ENCODE measurements around the gene KCNQ1OT1. TPM values are rescaled to one million over a fixed set of nuclear protein-coding genes. Genes with fewer than 3 reads are reported as not detected.

Gene KCNQ1OT1
- total RNA-seq, 1 donor from 2014 or later, result 2.2 TPM

DNA sequence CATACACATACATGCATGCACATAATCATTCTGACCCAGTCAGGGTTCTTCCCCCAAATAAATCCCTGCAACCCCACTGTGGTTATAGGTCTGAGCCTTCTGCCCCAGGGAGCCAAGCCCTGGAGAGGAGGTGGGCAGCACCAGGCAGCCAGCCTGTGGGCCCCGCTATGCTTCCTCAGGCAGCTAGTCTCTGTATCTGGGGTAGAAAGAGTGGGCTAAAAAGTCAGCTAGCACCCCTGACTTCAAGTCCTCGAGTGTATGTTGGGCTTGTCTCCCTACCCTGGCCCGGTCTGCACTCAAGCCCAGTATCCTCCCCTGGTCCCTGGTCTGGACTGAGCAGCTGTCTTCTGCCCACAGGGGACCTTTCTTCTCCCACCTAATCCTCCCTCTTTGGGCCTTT, 28.0 kb downstream of the KCNQ1OT1 start:
- DNase-seq (ENCODE audit: extremely low read depth, low read depth, low spot score), result no peak

GRCh38 chr11:2670541-2671100, 29.2 kb downstream of the KCNQ1OT1 start:
- DNase-seq (ENCODE audit: extremely low read depth, low read depth, low spot score), result no peak

DNA sequence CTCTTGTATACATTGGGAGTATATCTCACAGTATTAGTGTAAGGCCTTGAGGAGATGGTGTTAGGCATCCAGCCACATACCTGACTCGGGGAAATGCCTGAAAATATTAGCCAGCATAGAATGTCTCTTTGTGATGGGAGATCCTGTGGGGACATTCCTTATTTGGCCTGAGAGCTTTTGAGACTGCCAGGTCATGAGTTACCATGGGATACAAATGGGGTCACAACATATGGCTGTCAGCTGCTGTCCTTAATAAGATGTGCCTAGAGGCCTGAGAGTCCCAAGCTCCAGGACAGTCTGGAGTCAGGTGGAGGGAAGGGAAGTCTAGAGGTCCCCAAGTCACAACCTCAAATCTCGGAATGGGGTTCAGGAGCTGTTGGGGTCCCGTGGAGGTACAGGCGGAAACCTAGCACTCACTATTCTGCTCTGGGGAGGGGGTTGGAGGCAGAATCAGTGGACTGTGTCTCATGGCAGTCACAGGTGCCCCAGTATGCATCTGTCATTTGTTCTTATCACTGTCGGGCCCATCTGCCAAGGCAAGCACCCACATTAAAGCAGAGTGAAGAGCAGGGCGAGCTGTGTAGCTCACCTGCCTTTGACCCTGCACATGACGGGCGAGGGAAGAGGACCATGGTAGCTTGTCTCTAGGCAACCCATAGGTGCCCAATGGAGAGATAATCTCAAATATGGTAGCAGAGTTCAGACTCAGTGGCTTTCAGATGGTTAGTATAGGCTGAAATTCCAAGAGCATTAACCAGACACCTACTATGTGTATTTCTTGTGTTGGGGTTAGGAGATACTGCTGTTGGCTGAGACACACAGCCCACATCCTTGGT, 29.9 kb downstream of the KCNQ1OT1 start:
- DNase-seq (ENCODE audit: extremely low read depth, low read depth, low spot score), result no peak

DNA sequence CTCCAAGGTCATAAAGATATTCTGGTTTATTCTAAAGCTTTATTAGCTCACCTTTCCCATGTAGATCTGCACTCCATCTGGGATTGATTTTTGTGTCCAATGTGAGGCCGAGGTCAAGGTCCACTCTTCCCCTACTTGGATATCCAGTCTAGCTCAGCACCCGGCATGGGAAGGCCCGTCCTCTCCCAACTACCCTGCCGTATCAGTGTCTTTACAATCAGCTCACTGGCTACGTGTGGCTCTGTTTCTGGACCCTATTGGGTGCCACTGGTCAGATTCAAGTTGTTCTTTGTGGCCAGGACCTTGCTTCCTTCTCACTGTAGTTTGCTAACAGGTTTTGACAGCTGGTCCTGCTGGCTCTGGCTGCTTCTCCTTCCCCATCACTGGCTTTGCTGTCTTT, 30.9 kb downstream of the KCNQ1OT1 start:
- DNase-seq (ENCODE audit: extremely low read depth, low read depth, low spot score), result no peak

- no peak for DNase-seq (ENCODE audit: extremely low read depth, low read depth, low spot score)
Measured at GRCh38 chr11:2667940-2668339, 31.9 kb downstream of the KCNQ1OT1 start.

DNA sequence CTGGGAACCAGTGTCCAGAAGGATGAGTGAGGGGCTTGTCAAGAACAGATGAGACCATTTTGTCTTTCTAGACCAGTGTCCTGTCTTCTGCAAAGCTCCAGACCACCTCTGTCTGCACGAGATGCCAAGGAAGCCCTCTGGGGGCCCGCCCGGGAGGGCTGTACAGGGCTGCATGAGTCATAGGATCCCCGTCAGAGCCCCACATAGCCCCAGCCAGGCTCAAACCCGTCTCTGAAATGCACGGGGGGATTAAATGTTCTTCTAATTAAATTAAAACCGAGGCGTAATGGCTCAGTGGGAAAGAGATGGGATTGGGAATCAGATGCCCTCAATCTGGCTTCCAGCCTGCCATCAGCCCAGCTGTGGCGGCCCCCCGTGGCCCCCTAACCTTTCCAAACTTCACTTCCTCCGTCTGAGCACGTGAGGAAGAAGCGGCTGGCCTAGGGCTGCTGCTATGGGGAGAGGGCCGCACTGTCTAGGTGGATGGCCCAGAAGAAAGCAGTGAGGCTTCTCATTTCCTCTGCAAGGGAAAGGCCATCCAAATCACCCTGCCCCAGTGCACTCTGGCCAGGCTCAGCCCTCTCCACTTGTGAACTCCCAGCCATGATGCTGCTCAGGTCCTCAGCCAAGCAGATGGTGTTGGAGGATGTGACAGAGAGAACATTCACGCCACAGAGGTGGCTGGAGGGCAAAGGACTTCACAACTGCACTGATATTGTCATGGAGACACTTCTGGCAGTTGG, 32.8 kb downstream of the KCNQ1OT1 start:
- no peak for DNase-seq (ENCODE audit: extremely low read depth, low read depth, low spot score)

DNA sequence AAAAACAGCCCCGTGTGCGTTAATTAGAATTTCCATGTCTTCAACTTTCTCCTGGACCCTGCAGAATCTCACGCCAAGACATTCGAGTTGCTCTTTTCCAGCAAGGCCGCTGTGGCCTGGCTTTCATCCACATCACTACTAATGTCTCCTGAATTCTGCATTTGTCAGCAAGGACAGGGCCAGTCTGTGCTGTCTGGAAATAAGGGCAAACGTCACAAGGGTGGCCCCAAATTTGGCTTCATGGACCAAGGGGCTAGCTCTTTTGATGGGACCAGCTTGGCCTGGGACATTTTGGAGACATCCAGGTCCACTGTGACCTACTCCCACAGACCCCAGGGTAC, 33.4 kb downstream of the KCNQ1OT1 start:
- no peak for DNase-seq (ENCODE audit: extremely low read depth, low read depth, low spot score)

GRCh38 chr11:2665526-2666400, 34.0 kb downstream of the KCNQ1OT1 start:
- DNase-seq (ENCODE audit: extremely low read depth, low read depth, low spot score), result no peak

GRCh38 chr11:2664791-2665525, 34.8 kb downstream of the KCNQ1OT1 start:
- no peak for DNase-seq (ENCODE audit: extremely low read depth, low read depth, low spot score)

- DNase-seq (ENCODE audit: extremely low read depth, low read depth, low spot score), result no peak
Measured at GRCh38 chr11:2664376-2664775, 35.4 kb downstream of the KCNQ1OT1 start.

GRCh38 chr11:2663915-2664314, 35.9 kb downstream of the KCNQ1OT1 start:
- DNase-seq (ENCODE audit: extremely low read depth, low read depth, low spot score), result no peak

- DNase-seq (ENCODE audit: extremely low read depth, low read depth, low spot score), result no peak
Measured at GRCh38 chr11:2663506-2663905, 36.3 kb downstream of the KCNQ1OT1 start.

- DNase-seq (ENCODE audit: extremely low read depth, low read depth, low spot score), result no peak
Measured at GRCh38 chr11:2662430-2663299, 37.1 kb downstream of the KCNQ1OT1 start.

DNA sequence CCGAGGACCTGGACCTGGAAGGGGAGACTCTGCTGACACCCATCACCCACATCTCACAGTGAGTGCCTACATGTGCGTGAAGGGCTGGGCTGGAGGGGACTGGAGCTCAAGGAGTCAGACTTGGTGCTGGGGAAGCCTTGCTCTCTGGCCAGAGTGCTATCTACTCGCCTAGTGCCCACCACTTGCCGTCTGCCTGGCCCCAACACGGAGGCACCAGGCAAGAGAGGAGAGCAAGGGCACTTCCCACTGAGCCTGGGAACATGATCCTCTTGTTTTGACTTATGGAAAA, 37.8 kb downstream of the KCNQ1OT1 start:
- DNase-seq (ENCODE audit: extremely low read depth, low read depth, low spot score), result no peak

DNA sequence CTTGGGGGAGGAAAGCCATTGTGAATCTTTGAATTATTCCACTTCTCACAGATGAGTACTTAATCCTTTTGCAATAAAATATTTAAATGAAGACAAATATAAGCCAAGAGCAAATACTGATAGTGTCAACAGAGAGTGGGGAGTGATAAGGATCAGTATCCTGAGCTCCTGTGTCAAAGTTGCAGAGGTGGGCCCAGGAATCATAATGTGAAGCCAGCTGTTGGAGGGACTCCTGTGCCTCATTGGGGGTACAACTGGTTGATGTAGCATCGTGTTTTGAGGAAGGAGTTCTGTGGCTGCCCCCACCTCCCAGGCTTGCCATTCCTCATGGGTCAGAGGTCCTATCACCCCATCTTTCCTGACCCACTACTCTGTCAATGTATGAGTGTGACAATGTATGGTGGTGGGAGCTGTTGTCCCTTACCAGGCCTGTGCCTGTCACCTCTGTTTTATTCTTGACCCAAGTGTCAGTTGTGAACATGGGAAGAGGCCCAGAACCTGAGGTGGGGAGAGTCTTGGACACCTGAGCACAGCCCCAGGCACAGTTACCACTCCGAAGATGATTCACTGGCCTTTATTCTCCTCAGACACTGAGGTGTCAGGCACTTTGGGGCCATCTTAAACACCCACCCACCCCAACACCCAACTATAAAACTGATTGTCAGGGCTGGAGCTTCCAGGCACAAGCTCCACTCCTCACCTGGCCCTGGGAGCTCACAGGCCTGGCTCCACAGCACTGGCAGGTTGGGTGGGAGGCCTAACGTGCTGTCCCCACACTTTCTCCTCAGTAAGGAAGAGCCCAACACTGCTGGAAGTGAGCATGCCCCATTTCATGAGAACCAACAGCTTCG, 38.4 kb downstream of the KCNQ1OT1 start:
- DNase-seq (ENCODE audit: extremely low read depth, low read depth, low spot score), result no peak

- no peak for DNase-seq (ENCODE audit: extremely low read depth, low read depth, low spot score)
Measured at GRCh38 chr11:2660357-2660939, 39.3 kb downstream of the KCNQ1OT1 start.

DNA sequence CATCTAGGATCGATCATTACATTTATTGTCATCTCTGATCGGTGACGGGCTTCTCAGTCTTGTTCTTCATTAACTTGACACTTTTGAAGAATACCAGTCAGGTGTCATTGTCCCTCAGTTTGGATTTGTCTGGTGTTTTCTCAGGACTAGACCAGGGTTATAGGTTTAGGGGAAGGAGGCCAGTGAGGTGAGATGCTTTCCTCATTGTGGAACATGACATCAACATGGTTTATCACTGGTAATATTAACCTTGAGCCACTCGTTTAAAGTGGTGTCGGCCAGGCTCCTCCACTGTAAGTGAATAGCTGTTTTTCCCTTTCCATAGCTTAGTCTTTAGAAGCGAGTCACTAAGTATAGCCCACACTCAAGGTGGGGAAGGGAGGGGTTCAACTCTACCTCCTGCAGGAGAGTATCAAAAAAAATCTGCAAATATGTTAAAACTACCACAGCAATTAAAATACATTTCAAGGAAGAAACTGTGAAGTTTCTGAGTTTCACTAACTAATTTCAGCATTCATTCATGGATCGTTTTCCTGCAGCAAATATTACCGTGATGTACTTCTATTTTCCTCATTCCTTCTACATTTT, 42.0 kb downstream of the KCNQ1OT1 start:
- DNase-seq (ENCODE audit: extremely low read depth, low read depth, low spot score), result no peak

GRCh38 chr11:2656859-2657258, 42.9 kb downstream of the KCNQ1OT1 start:
- DNase-seq (ENCODE audit: extremely low read depth, low read depth, low spot score), result no peak

All from glomerular endothelial cell (primary cell).